Keratinocyte (primary cell): ENCODE results near the gene OSBPL10. TPM values are rescaled to one million over a fixed set of nuclear protein-coding genes. Genes with fewer than 3 reads are reported as not detected.

Experiments
- DNase-seq: peaks from one replicate; pipeline ENCODE4 v3.0.0-alpha.2; 2011; ENCODE audit warnings: low read depth, missing footprints, low spot score
- FAIRE-seq: peaks from 2 replicates; lab custom pipeline; 2011; peaks lifted over from hg19 to GRCh38; lab: Jason Lieb, UNC
- H2AFZ ChIP-seq: 2 replicates; pipeline ENCODE4 v1.6.0; 2012; ENCODE audit warnings: low read length, control low read depth, inconsistent platforms; ENCODE audit not compliant: control insufficient read depth
- H3K27ac ChIP-seq: 2 replicates; pipeline ENCODE4 v1.5.1; 2011; ENCODE audit warnings: low read length; ENCODE audit not compliant: control insufficient read depth, insufficient read depth
- H3K27me3 ChIP-seq: 3 replicates; pipeline ENCODE4 v1.6.0; 2011; ENCODE audit warnings: low read length; ENCODE audit not compliant: control insufficient read depth, insufficient read depth; ENCODE audit errors: extremely low read depth
- H3K36me3 ChIP-seq, 2 experiments: 2 replicates in 1 of 2; 3 replicates in 1 of 2; pipeline ENCODE4 v1.5.1; 2011; ENCODE audit warnings: low read length in 2 of 2, mild to moderate bottlenecking in 1 of 2; ENCODE audit not compliant: control insufficient read depth in 2 of 2, insufficient read depth in 2 of 2; ENCODE audit errors: extremely low read depth in 1 of 2
- H3K4me1 ChIP-seq: 3 replicates; pipeline ENCODE4 v1.5.1; 2011; ENCODE audit warnings: low read length; ENCODE audit not compliant: control insufficient read depth, insufficient read depth; ENCODE audit errors: extremely low read depth
- H3K4me2 ChIP-seq: 3 replicates; pipeline ENCODE4 v1.6.0; 2011; ENCODE audit warnings: low read depth, low read length; ENCODE audit not compliant: control insufficient read depth, insufficient read depth; ENCODE audit errors: extremely low read depth
- H3K4me3 ChIP-seq, 3 experiments: fragments of 200-600 bp in 1 of 3; sonication (generic) in 1 of 3; 2 replicates in 2 of 3; 3 replicates in 1 of 3; pipeline ENCODE4 v1.5.1; 2011 to 2016; ENCODE audit warnings: low read length in 3 of 3, mild to moderate bottlenecking in 3 of 3, control low read depth in 2 of 3, inconsistent platforms in 1 of 3, low read depth in 1 of 3, mixed read lengths in 1 of 3, mixed run types in 1 of 3, moderate library complexity in 1 of 3; ENCODE audit not compliant: control insufficient read depth in 2 of 3, insufficient read depth in 2 of 3; ENCODE audit errors: extremely low read depth in 1 of 3
- H3K79me2 ChIP-seq: 2 replicates; pipeline ENCODE4 v1.6.0; 2012; ENCODE audit warnings: low read length; ENCODE audit not compliant: control insufficient read depth, insufficient read depth
- H3K9ac ChIP-seq: 3 replicates; pipeline ENCODE4 v1.6.0; 2011; ENCODE audit warnings: low read length; ENCODE audit not compliant: control insufficient read depth, insufficient read depth; ENCODE audit errors: extremely low read depth
- H3K9me1 ChIP-seq: 3 replicates; pipeline ENCODE4 v1.6.0; 2011; ENCODE audit warnings: low read length; ENCODE audit not compliant: control insufficient read depth, insufficient read depth; ENCODE audit errors: extremely low read depth
- H3K9me3 ChIP-seq: 2 replicates; pipeline ENCODE4 v1.5.1; 2012; ENCODE audit warnings: low read depth, low read length; ENCODE audit not compliant: control insufficient read depth
- H4K20me1 ChIP-seq: 3 replicates; pipeline ENCODE4 v1.6.0; 2011; ENCODE audit warnings: low read length; ENCODE audit not compliant: control insufficient read depth, insufficient read depth; ENCODE audit errors: extremely low read depth
- EZH2 ChIP-seq: IDR thresholded peaks from one replicate; pipeline ENCODE4 v1.6.1; 2012; ENCODE audit warnings: inconsistent platforms, mild to moderate bottlenecking, low read length, moderate library complexity
- dilution Hi-C: fragments of 300-500 bp; cut with MboI; formaldehyde crosslinking; loops from one replicate; pipeline ENCODE4 v1.7.0; 2020; ENCODE audit warnings: low sequenced_read_pairs; ENCODE audit not compliant: extremely low pct_ligation_motif_present
- polyA plus RNA-seq, 5 experiments: library from polyadenylated mRNA; depleted of rRNA in 3 of 5; stranded (reverse) in 3 of 5; stranded (forward) in 1 of 5; unstranded in 1 of 5; fragments of >200 nt; gene quantifications; 1 replicate in 1 of 5; 2 replicates in 3 of 5; 3 replicates in 1 of 5; pipeline versions ENCODE4 v1.2.1 to v1.2.3, GENCODE V29; 2011 to 2012; ENCODE audit warnings: missing spikeins in 2 of 5, low read depth in 1 of 5, low replicate concordance in 1 of 5
- TF ChIP-seq, protein P1 (sequence below), 3 experiments: IDR thresholded peaks in 1 of 3; conservative IDR thresholded peaks in 1 of 3; optimal IDR thresholded peaks in 1 of 3; 2 replicates in 2 of 3; 3 replicates in 1 of 3; pipeline versions ENCODE3 to v1.5.1; 2011; ENCODE audit warnings: low read length in 3 of 3, mild to moderate bottlenecking in 3 of 3, moderate library complexity in 2 of 3, control low read depth in 1 of 3, inconsistent platforms in 1 of 3; ENCODE audit not compliant: insufficient read depth in 2 of 3; ENCODE audit errors: extremely low read depth in 1 of 3

OSBPL10 gene
- polyA plus RNA-seq, 1 donor (not counting 4 experiments of a cell fraction or from before 2014, with no cell fraction given) = 50.1 TPM

- no peak for DNase-seq
- FAIRE-seq = no peak
- H3K36me3 ChIP-seq = peaks cover 6 to 10% of the 10 kb centered on the region in 2 experiments
- no peaks in the 10 kb centered on the region for H4K20me1 ChIP-seq
- TF ChIP-seq EZH2 = no peak
- TF ChIP-seq, protein P1, sequence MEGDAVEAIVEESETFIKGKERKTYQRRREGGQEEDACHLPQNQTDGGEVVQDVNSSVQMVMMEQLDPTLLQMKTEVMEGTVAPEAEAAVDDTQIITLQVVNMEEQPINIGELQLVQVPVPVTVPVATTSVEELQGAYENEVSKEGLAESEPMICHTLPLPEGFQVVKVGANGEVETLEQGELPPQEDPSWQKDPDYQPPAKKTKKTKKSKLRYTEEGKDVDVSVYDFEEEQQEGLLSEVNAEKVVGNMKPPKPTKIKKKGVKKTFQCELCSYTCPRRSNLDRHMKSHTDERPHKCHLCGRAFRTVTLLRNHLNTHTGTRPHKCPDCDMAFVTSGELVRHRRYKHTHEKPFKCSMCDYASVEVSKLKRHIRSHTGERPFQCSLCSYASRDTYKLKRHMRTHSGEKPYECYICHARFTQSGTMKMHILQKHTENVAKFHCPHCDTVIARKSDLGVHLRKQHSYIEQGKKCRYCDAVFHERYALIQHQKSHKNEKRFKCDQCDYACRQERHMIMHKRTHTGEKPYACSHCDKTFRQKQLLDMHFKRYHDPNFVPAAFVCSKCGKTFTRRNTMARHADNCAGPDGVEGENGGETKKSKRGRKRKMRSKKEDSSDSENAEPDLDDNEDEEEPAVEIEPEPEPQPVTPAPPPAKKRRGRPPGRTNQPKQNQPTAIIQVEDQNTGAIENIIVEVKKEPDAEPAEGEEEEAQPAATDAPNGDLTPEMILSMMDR (optimal IDR thresholded peaks at IDR 0.05 in 1 of 3, IDR thresholded peaks at IDR 0.05 in 1 of 3, conservative IDR thresholded peaks at IDR 0.05 in 1 of 3; ENCODE audit: extremely low read depth in 1 of 3, insufficient read depth in 2 of 3, low read length in 3 of 3) = no peak
- H3K4me3 ChIP-seq = no peak overlapping the region
- H3K9ac ChIP-seq = no peak overlapping the region
- dilution Hi-C loops = no loop called here
- H3K79me2 ChIP-seq = peaks cover 35% of the 10 kb centered on the region
- H2AFZ ChIP-seq = no peak overlapping the region
- H3K27me3 ChIP-seq = no peaks in the 10 kb centered on the region
- no peak overlapping the region for H3K4me2 ChIP-seq
- H3K9me3 ChIP-seq = no peaks in the 10 kb centered on the region
- H3K9me1 ChIP-seq = peaks cover 2% of the 10 kb centered on the region
- H3K4me1 ChIP-seq = peaks cover 4% of the 10 kb centered on the region
- H3K27ac ChIP-seq = no peak overlapping the region
These were observed 190.0 kb downstream of the OSBPL10 start for GRCh38 chr3:31791090-31791430.

DNA sequence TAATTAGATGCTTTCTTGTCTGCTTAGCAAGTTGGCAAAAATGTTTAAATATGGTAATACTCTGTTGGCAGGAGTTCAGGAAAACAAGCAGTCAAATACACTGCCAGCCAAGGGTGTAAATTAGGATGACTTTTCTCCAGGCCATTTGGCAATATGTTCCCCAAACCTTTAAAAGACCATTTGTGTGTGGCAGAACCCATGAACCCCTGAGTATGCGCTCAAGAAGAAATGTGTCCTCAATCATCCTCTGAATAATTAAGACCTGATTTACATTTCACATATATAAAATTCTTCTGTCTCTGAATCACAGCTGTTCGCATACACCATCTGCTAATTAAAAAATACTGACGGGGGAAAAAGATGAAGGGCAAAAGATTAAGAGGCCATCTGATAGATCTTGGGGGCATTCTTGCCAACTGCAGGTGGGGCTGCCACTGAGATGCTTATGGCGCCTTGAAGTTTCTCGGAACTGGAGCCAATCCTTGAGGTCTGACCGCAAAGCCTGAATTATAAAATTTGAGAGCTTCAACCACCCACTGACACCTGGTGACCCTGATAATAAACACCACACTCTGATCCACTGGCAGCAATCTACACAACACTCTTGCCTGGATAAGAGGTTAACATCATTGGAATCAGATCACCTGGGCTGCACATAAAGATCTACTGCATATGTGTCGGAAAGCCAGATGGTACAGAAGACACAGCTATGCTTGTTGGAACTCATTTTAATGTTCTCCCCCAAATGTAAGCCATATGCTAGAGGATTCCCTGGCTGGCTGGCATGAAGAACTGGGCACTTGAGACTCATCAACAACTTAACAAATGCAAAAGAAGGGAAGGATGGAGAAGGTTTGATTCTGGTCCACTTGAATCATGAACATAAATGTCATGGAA is 190.6 kb downstream of the OSBPL10 start:
- no peaks in the 10 kb centered on the region for H3K9me3 ChIP-seq
- no peaks in the 10 kb centered on the region for H3K27me3 ChIP-seq
- H3K36me3 ChIP-seq = peaks cover 6 to 10% of the 10 kb centered on the region in 2 experiments
- DNase-seq = no peak
- peaks cover 2% of the 10 kb centered on the region for H3K9me1 ChIP-seq
- H3K9ac ChIP-seq = no peak overlapping the region
- H3K4me1 ChIP-seq = peaks cover 10% of the 10 kb centered on the region
- no peak overlapping the region for H3K4me3 ChIP-seq
- TF ChIP-seq, protein P1 (optimal IDR thresholded peaks at IDR 0.05 in 1 of 3, IDR thresholded peaks at IDR 0.05 in 1 of 3, conservative IDR thresholded peaks at IDR 0.05 in 1 of 3; ENCODE audit: extremely low read depth in 1 of 3, insufficient read depth in 2 of 3, low read length in 3 of 3) = no peak
- TF ChIP-seq EZH2 = no peak
- FAIRE-seq = no peak
- dilution Hi-C loops = no loop called here
- H2AFZ ChIP-seq = no peak overlapping the region
- peaks cover 36% of the 10 kb centered on the region for H3K79me2 ChIP-seq
- no peak overlapping the region for H3K27ac ChIP-seq
- H4K20me1 ChIP-seq = no peaks in the 10 kb centered on the region
- H3K4me2 ChIP-seq = no peak overlapping the region
